ENCODE results near the gene KERA. TPM values are rescaled to one million over a fixed set of nuclear protein-coding genes. Genes with fewer than 3 reads are reported as not detected.

KERA gene
- polyA plus RNA-seq, 1 donor (not counting 4 experiments of a cell fraction or from before 2014, with no cell fraction given): not detected

DNA sequence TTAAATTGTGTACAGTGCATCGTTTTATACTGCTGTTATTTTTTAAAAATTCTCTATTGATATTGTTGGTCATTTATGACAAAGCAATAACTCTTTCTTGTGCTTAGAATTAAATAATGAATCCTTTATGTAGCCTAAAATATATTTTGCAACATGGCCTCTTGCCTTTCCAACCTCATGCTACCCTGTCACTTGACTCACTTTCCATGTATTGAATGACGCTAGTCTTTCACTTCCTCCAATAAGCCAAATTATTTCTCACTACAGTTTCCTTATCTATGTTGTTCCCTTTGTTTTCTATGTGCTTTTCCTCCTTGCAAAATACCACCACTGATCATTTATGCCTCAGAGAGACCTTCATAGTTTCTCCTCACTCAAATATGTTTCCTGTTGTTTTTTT, 36.7 kb downstream of the KERA start:
- Histone ChIP-seq H2AFZ (ENCODE audit: control insufficient read depth, low read length) (no peak overlapping the region), H3K9ac (ENCODE audit: control insufficient read depth, extremely low read depth, insufficient read depth, low read length) (no peak overlapping the region), H3K79me2 (ENCODE audit: control insufficient read depth, insufficient read depth, low read length) (no peaks in the 10 kb centered on the region), H3K9me1 (ENCODE audit: control insufficient read depth, extremely low read depth, insufficient read depth, low read length) (no peaks in the 10 kb centered on the region), H3K27me3 (ENCODE audit: control insufficient read depth, extremely low read depth, insufficient read depth, low read length) (no peaks in the 10 kb centered on the region), H3K4me3 (ENCODE audit: control insufficient read depth in 2 of 3, extremely low read depth in 1 of 3, insufficient read depth in 2 of 3, low read depth in 1 of 3, low read length in 3 of 3) (no peak overlapping the region), H3K4me2 (ENCODE audit: control insufficient read depth, extremely low read depth, insufficient read depth, low read depth, low read length) (no peak overlapping the region), H3K36me3 (ENCODE audit: control insufficient read depth in 2 of 2, extremely low read depth in 1 of 2, insufficient read depth in 2 of 2, low read length in 2 of 2) (no peaks in the 10 kb centered on the region), H3K4me1 (ENCODE audit: control insufficient read depth, extremely low read depth, insufficient read depth, low read length) (no peaks in the 10 kb centered on the region), H3K9me3 (ENCODE audit: control insufficient read depth, low read depth, low read length) (no peaks in the 10 kb centered on the region), H3K27ac (ENCODE audit: control insufficient read depth, insufficient read depth, low read length) (no peak overlapping the region), H4K20me1 (ENCODE audit: control insufficient read depth, extremely low read depth, insufficient read depth, low read length) (no peaks in the 10 kb centered on the region)
- FAIRE-seq: no peak
- dilution Hi-C loops (cut with MboI; ENCODE audit: extremely low pct_ligation_motif_present, low sequenced_read_pairs): no loop called here
- TF ChIP-seq EZH2 (IDR thresholded peaks at IDR 0.05; ENCODE audit: low read length): no peak
- DNase-seq (ENCODE audit: low read depth, low spot score): no peak

- no peaks in the 10 kb centered on the region for H3K27me3 ChIP-seq (ENCODE audit: control insufficient read depth, extremely low read depth, insufficient read depth, low read length)
- peaks cover 3% of the 10 kb centered on the region for H3K9me3 ChIP-seq (ENCODE audit: control insufficient read depth, low read depth, low read length)
- no peaks in the 10 kb centered on the region for H4K20me1 ChIP-seq (ENCODE audit: control insufficient read depth, extremely low read depth, insufficient read depth, low read length)
- TF ChIP-seq EZH2 (IDR thresholded peaks at IDR 0.05; ENCODE audit: low read length): no peak
- TF ChIP-seq CTCF (optimal IDR thresholded peaks at IDR 0.05 in 1 of 3, IDR thresholded peaks at IDR 0.05 in 1 of 3, conservative IDR thresholded peaks at IDR 0.05 in 1 of 3; ENCODE audit: extremely low read depth in 1 of 3, insufficient read depth in 2 of 3, low read length in 3 of 3): no peak
- no peak overlapping the region for H3K27ac ChIP-seq (ENCODE audit: control insufficient read depth, insufficient read depth, low read length)
- H3K4me1 ChIP-seq (ENCODE audit: control insufficient read depth, extremely low read depth, insufficient read depth, low read length): no peaks in the 10 kb centered on the region
- H3K79me2 ChIP-seq (ENCODE audit: control insufficient read depth, insufficient read depth, low read length): no peaks in the 10 kb centered on the region
- no peaks in the 10 kb centered on the region for H3K9me1 ChIP-seq (ENCODE audit: control insufficient read depth, extremely low read depth, insufficient read depth, low read length)
- H3K4me3 ChIP-seq (ENCODE audit: control insufficient read depth in 2 of 3, extremely low read depth in 1 of 3, insufficient read depth in 2 of 3, low read depth in 1 of 3, low read length in 3 of 3): no peak overlapping the region
- no peak overlapping the region for H3K9ac ChIP-seq (ENCODE audit: control insufficient read depth, extremely low read depth, insufficient read depth, low read length)
- dilution Hi-C loops (cut with MboI; ENCODE audit: extremely low pct_ligation_motif_present, low sequenced_read_pairs): no loop called here
- no peaks in the 10 kb centered on the region for H3K36me3 ChIP-seq (ENCODE audit: control insufficient read depth in 2 of 2, extremely low read depth in 1 of 2, insufficient read depth in 2 of 2, low read length in 2 of 2)
- DNase-seq (ENCODE audit: low read depth, low spot score) (no peak), FAIRE-seq (no peak)
- no peak overlapping the region for H3K4me2 ChIP-seq (ENCODE audit: control insufficient read depth, extremely low read depth, insufficient read depth, low read depth, low read length)
- no peak overlapping the region for H2AFZ ChIP-seq (ENCODE audit: control insufficient read depth, low read length)
These were observed 38.4 kb downstream of the KERA start for GRCh38 chr12:91019455-91019854.
